ENCODE measurements around the gene ATP10B.

DNA sequence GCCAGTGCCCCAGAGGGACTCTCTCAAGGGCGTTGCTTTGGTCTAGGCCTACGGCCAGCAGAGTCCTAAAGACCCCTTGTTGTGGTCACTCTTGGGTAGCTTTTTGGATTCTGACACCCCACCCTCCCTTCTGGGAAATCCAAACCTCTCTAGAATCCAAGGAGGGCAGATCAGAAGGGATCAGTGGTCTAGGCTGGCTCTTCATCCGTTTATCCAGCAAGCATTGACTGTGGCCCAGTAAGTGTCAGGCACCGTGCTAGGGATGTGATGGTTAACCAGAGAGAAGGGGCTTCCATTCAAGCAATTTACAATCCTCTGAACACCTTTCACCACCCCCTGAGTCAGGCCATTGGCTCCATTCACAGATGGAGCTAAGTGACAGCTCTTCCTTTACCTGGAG, 249.3 kb downstream of the ATP10B start:
- TF ChIP-seq CTCF (IDR thresholded peaks at IDR 0.05) (no peak), POLR2A (IDR thresholded peaks at IDR 0.05) (no peak)

Data from adrenal gland (tissue), 5 donors.